ENCODE data around the gene LATS2.
"Not testable (repeated sequence)": the region's sequence is repeated elsewhere in the genome, so short reads cannot be mapped to it uniquely, and the experiment has no call there.

LATS2 gene

GRCh38 chr13:20939662-20940061 lies 121.7 kb downstream of the LATS2 start:
- no peak overlapping the region for H3K4me3 ChIP-seq (ENCODE audit: control insufficient read depth, low read depth, low read length)
- DNase-seq (ENCODE audit: low read depth) = no peak
- TF ChIP-seq CTCF (conservative IDR thresholded peaks at IDR 0.05; ENCODE audit: control insufficient read depth, insufficient read depth, low read depth, low read length) = no peak

DNA sequence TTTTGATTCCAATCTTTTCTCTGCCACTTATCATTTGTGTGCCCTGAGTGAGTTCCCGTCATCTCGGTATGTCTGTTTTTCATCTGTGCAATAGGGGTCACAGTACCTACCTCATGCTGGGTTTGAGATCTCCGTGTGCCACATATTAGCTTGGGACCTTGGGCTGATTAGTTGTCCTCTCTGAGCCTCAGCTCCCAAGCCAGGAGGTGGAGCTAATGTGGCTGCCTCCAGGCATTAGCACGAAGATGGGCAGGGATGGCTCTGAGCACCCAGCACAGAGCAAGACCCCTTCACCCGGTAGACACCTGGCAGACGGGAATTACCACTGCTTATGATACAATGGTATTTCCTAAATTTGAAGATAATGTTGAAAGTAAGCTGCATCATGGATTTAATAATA lies 123.1 kb downstream of the LATS2 start:
- H3K4me3 ChIP-seq (ENCODE audit: control insufficient read depth, low read depth, low read length) = no peak overlapping the region
- no peak for TF ChIP-seq CTCF (conservative IDR thresholded peaks at IDR 0.05; ENCODE audit: control insufficient read depth, insufficient read depth, low read depth, low read length)
- DNase-seq (ENCODE audit: low read depth) = no peak

DNA sequence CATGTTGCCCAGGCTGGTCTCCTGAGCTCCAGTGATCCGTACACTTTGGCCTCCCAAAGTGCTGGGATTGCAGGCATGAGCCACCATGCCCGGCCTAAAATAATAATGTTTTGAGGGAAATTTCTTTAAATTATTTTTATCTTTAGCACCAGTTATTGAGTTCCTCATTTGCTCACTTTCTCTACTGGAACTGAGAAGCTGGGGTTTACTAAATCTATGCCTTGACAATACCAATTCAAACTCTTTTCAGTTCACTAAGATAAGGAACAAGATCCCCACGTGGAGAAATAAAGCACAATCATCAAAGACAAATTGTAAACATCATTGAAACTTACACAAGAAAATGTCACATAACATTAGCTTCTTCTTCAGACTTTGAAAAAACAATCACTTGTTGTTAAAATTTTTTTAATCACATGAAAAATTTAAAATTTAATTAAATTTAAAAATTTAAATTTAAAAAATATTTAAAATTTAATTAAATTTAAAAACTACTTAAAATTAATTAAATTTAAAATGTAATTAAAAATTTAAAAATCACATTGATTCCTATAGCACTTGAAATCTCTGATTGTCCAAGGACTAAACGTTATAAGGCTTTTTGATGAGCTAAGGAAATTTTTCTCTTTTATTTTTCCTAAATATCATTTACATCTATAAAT lies 133.7 kb downstream of the LATS2 start:
- no peak overlapping the region for H3K4me3 ChIP-seq (ENCODE audit: control insufficient read depth, low read depth, low read length)
- DNase-seq (ENCODE audit: low read depth) = no peak
- no peak for TF ChIP-seq CTCF (conservative IDR thresholded peaks at IDR 0.05; ENCODE audit: control insufficient read depth, insufficient read depth, low read depth, low read length)

DNA sequence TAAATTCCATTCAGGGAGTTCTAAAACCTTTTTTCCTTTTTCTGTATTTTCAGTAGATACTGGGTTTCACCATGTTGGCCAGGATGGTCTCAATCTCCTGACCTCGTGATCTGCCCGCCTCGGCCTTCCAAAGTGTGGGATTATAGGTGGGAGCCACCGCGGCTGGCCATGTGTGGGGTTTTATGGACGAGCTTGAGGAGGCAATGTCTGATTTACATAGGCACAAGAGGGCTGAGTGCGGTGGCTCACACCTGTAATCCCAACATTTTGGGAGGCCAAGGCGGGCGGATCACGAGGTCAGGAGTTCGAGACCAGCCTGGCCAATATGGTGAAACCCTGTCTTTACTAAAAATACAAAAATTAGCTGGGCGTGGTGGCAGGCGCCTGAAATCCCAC lies 136.0 kb downstream of the LATS2 start:
- not testable (repeated sequence) for H3K4me3 ChIP-seq (ENCODE audit: control insufficient read depth, low read depth, low read length); DNase-seq (ENCODE audit: low read depth)

DNA sequence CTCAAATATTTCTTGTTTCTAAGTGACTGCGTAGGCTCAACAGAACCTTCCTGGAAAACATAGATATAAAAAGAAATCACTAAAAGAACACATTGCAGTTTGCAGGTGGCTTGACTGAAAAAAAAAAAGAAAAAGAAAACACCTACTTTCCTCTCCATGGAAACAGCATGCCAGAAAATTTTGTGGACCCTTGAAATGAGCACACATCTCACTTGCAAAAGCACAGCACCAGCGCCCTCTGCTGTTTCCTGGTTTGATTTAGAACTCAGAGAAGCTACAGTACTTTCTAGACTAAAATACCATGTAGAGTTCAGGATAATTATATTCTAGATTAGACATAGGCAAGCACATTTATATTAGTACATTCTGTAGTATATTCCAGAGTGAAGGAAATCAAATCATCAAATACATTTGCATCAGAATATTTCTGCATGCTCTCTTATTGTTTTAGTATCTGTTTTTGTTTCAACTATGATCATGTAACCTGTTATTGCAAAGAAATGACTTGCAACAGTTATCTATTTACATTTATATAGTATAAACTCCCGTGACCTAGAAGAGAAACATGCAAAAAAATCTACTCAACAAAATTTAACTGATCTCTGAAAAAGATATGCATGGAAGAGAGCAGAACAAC lies 136.5 kb downstream of the LATS2 start:
- TF ChIP-seq CTCF (conservative IDR thresholded peaks at IDR 0.05; ENCODE audit: control insufficient read depth, insufficient read depth, low read depth, low read length) = peak; percentile 90
- no peak overlapping the region for H3K4me3 ChIP-seq (ENCODE audit: control insufficient read depth, low read depth, low read length)
- peak; percentile 82 for DNase-seq (ENCODE audit: low read depth)

DNA sequence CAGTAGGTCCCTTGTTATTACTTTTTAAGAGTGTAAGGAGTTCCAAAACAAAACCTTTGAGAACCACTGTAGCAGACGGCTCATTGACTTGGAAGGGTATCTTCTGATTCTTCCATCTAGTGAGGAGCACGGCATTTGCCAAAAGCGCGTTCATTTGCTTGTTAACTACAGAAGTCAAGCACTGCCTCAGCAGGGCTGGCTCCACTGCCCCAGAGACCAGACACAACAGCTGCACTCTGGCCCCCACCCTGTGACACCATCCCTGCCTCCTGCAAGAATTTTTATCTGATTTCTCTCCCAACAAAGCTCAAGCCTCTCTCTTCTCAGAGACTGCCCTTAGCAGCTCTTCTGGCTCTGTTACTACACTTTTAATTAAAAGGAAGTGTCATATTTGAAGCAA lies 138.1 kb downstream of the LATS2 start:
- no peak for TF ChIP-seq CTCF (conservative IDR thresholded peaks at IDR 0.05; ENCODE audit: control insufficient read depth, insufficient read depth, low read depth, low read length)
- no peak overlapping the region for H3K4me3 ChIP-seq (ENCODE audit: control insufficient read depth, low read depth, low read length)
- no peak for DNase-seq (ENCODE audit: low read depth)
